ENCODE data around the gene EARS2. TPM values are rescaled to one million over a fixed set of nuclear protein-coding genes. Genes with fewer than 3 reads are reported as not detected.

The EARS2 gene
- total RNA-seq, 4 donors from 2014 or later = 18.0 to 81.8 (median 39.5) TPM

GRCh38 chr16:23575834-23576233, 18.7 kb upstream of the EARS2 start:
- TF ChIP-seq POLR2A (IDR thresholded peaks at IDR 0.05) (no peak), CTCF (IDR thresholded peaks at IDR 0.05) (no peak)
- DNase-seq = no peak
- Histone ChIP-seq H3K27me3 (no peaks in the 10 kb centered on the region), H3K36me3 (no peaks in the 10 kb centered on the region), H3K4me1 (no peaks in the 10 kb centered on the region), H3K27ac (no peak overlapping the region), H3K9me3 (no peaks in the 10 kb centered on the region), H3K4me3 (no peak overlapping the region)
- intact Hi-C loops (cut with DNase I; ENCODE audit: low total_unique reads) = no loop called here

GRCh38 chr16:23573817-23574216, 16.7 kb upstream of the EARS2 start:
- H3K27me3 ChIP-seq = no peaks in the 10 kb centered on the region
- H3K27ac ChIP-seq = no peak overlapping the region
- no peaks in the 10 kb centered on the region for H3K36me3 ChIP-seq

GRCh38 chr16:23572394-23572793, 15.2 kb upstream of the EARS2 start:
- no peak for DNase-seq
- H3K4me3 ChIP-seq = no peak overlapping the region
- H3K36me3 ChIP-seq = no peaks in the 10 kb centered on the region
- no peaks in the 10 kb centered on the region for H3K9me3 ChIP-seq
- TF ChIP-seq CTCF (IDR thresholded peaks at IDR 0.05) (no peak), POLR2A (IDR thresholded peaks at IDR 0.05) (no peak)
- no peaks in the 10 kb centered on the region for H3K4me1 ChIP-seq
- intact Hi-C loops (cut with DNase I; ENCODE audit: low total_unique reads) = no loop called here
- no peaks in the 10 kb centered on the region for H3K27me3 ChIP-seq
- H3K27ac ChIP-seq = no peak overlapping the region

More at GRCh38 chr16:23573817-23574216, 16.7 kb upstream of the EARS2 start:
- Histone ChIP-seq H3K4me1 (no peaks in the 10 kb centered on the region), H3K9me3 (no peaks in the 10 kb centered on the region), H3K4me3 (no peak overlapping the region)
- TF ChIP-seq POLR2A (IDR thresholded peaks at IDR 0.05) = no peak
- TF ChIP-seq CTCF (IDR thresholded peaks at IDR 0.05) = no peak
- intact Hi-C loops (cut with DNase I; ENCODE audit: low total_unique reads) = no loop called here
- no peak for DNase-seq

GRCh38 chr16:23571895-23572294, 14.7 kb upstream of the EARS2 start:
- intact Hi-C loops (cut with DNase I; ENCODE audit: low total_unique reads) = no loop called here
- Histone ChIP-seq H3K9me3 (no peaks in the 10 kb centered on the region), H3K36me3 (no peaks in the 10 kb centered on the region)

More at GRCh38 chr16:23571895-23572294, 14.7 kb upstream of the EARS2 start:
- DNase-seq = no peak
- no peak overlapping the region for H3K27ac ChIP-seq
- TF ChIP-seq POLR2A (IDR thresholded peaks at IDR 0.05) (no peak), CTCF (IDR thresholded peaks at IDR 0.05) (no peak)
- H3K27me3 ChIP-seq = no peaks in the 10 kb centered on the region
- H3K4me3 ChIP-seq = no peak overlapping the region
- H3K4me1 ChIP-seq = no peaks in the 10 kb centered on the region
